ENCODE data around the gene DNAJC4. TPM values are rescaled to one million over a fixed set of nuclear protein-coding genes. Genes with fewer than 3 reads are reported as not detected.

Gene DNAJC4
- total RNA-seq, 1 experiment from 2014 or later = 57.1 TPM

- Histone ChIP-seq H3F3A (ENCODE audit: insufficient read depth, low read depth) (peaks cover 24% of the 10 kb centered on the region), H3K4me2 (peak overlapping the region; percentile 76), H3K36me3 (ENCODE audit: low read depth) (no peaks in the 10 kb centered on the region), H3K27ac (no peak overlapping the region), H3K4me3 (peak overlapping the region; percentile 81), H2AFZ (peak overlapping the region; percentile 80), H3K27me3 (ENCODE audit: insufficient read depth, low read depth) (no peaks in the 10 kb centered on the region), H3K79me2 (ENCODE audit: low read depth) (peaks cover 32% of the 10 kb centered on the region), H4K20me1 (ENCODE audit: insufficient read depth) (peaks cover 14% of the 10 kb centered on the region), H3K4me1 (replicated peaks; ENCODE audit: insufficient read depth) (peaks cover 35% of the 10 kb centered on the region), H3K9me2 (ENCODE audit: insufficient read depth) (no peaks in the 10 kb centered on the region), H3K9me3 (ENCODE audit: insufficient read depth, low read depth) (no peaks in the 10 kb centered on the region)
- intact Hi-C loops (cut with micrococcal nuclease; ENCODE audit: unreplicated experiment) = loop anchor here (1.0 to 5.0 kb wide), 2 partner anchors 9 to 44 kb away; partner anchors contain the start of gene STIP1
- TF ChIP-seq, protein P1, sequence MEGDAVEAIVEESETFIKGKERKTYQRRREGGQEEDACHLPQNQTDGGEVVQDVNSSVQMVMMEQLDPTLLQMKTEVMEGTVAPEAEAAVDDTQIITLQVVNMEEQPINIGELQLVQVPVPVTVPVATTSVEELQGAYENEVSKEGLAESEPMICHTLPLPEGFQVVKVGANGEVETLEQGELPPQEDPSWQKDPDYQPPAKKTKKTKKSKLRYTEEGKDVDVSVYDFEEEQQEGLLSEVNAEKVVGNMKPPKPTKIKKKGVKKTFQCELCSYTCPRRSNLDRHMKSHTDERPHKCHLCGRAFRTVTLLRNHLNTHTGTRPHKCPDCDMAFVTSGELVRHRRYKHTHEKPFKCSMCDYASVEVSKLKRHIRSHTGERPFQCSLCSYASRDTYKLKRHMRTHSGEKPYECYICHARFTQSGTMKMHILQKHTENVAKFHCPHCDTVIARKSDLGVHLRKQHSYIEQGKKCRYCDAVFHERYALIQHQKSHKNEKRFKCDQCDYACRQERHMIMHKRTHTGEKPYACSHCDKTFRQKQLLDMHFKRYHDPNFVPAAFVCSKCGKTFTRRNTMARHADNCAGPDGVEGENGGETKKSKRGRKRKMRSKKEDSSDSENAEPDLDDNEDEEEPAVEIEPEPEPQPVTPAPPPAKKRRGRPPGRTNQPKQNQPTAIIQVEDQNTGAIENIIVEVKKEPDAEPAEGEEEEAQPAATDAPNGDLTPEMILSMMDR (conservative IDR thresholded peaks at IDR 0.05) = no peak
- TF ChIP-seq EZH2 (IDR thresholded peaks at IDR 0.05; ENCODE audit: low read depth) = no peak
- ChIA-PET CTCF (interaction anchor here (0.5 kb wide), 1 partner anchor 71 kb away, joined by 8 read pairs; no protein-coding TSS in a partner anchor), POLR2A (ENCODE audit: unreplicated experiment) (no interaction called here)
- no peak for DNase-seq
- no TSS peak for BruUV-seq (replicated peaks)
These were observed 627 bp downstream of the DNAJC4 start for GRCh38 chr11:64230985-64231365.

GRCh38 chr11:64231546-64231945 lies 1.2 kb downstream of the DNAJC4 start:
- H3K9me2 ChIP-seq (ENCODE audit: insufficient read depth) = no peaks in the 10 kb centered on the region
- POLR2A ChIA-PET (ENCODE audit: unreplicated experiment) = interaction anchor here (0.6 kb wide), 1 partner anchor 21 kb away, joined by 3 read pairs; no protein-coding TSS in a partner anchor
- CTCF ChIA-PET = interaction anchor here (0.6 kb wide), 1 partner anchor 70 kb away, joined by 3 read pairs; no protein-coding TSS in a partner anchor
- H2AFZ ChIP-seq = no peak overlapping the region
- no peak for DNase-seq
- no TSS peak for BruUV-seq (replicated peaks)
- H4K20me1 ChIP-seq (ENCODE audit: insufficient read depth) = peaks cover 16% of the 10 kb centered on the region
- no peaks in the 10 kb centered on the region for H3K27me3 ChIP-seq (ENCODE audit: insufficient read depth, low read depth)
- H3K27ac ChIP-seq = no peak overlapping the region
- peak overlapping the region; percentile 76; the same call in 1 of the 2 replicates for H3K4me2 ChIP-seq
- peaks cover 32% of the 10 kb centered on the region for H3K79me2 ChIP-seq (ENCODE audit: low read depth)
- peaks cover 24% of the 10 kb centered on the region for H3F3A ChIP-seq (ENCODE audit: insufficient read depth, low read depth)
- H3K36me3 ChIP-seq (ENCODE audit: low read depth) = no peaks in the 10 kb centered on the region
- peaks cover 35% of the 10 kb centered on the region for H3K4me1 ChIP-seq (replicated peaks; ENCODE audit: insufficient read depth)
- no peaks in the 10 kb centered on the region for H3K9me3 ChIP-seq (ENCODE audit: insufficient read depth, low read depth)
- no peak overlapping the region for H3K4me3 ChIP-seq
- no peak for TF ChIP-seq EZH2 (IDR thresholded peaks at IDR 0.05; ENCODE audit: low read depth)
- TF ChIP-seq, protein P1 (conservative IDR thresholded peaks at IDR 0.05) = no peak
- intact Hi-C loops (cut with micrococcal nuclease; ENCODE audit: unreplicated experiment) = loop anchor here (5.0 kb wide), 1 partner anchor 44 kb away; the partner anchor contains the start of gene STIP1

GRCh38 chr11:64232182-64232966 lies 2.0 kb downstream of the DNAJC4 start:
- H3K9me2 ChIP-seq (ENCODE audit: insufficient read depth) = no peaks in the 10 kb centered on the region
- intact Hi-C loops (cut with micrococcal nuclease; ENCODE audit: unreplicated experiment) = loop anchor here (5.0 kb wide), 1 partner anchor 45 kb away; the partner anchor contains the start of gene STIP1
- peaks cover 24% of the 10 kb centered on the region for H3F3A ChIP-seq (ENCODE audit: insufficient read depth, low read depth)
- H3K36me3 ChIP-seq (ENCODE audit: low read depth) = no peaks in the 10 kb centered on the region; the same call in 1 of the 2 replicates
- no peak overlapping the region for H3K4me2 ChIP-seq
- no peak overlapping the region for H3K4me3 ChIP-seq
- H3K9me3 ChIP-seq (ENCODE audit: insufficient read depth, low read depth) = no peaks in the 10 kb centered on the region
- H3K79me2 ChIP-seq (ENCODE audit: low read depth) = peaks cover 23% of the 10 kb centered on the region
- H4K20me1 ChIP-seq (ENCODE audit: insufficient read depth) = peaks cover 15% of the 10 kb centered on the region
- CTCF ChIA-PET = interaction anchor here (0.6 kb wide), 1 partner anchor 69 kb away, joined by 3 read pairs; no protein-coding TSS in a partner anchor
- H3K27me3 ChIP-seq (ENCODE audit: insufficient read depth, low read depth) = no peaks in the 10 kb centered on the region
- H2AFZ ChIP-seq = no peak overlapping the region
- no TSS peak for BruUV-seq (replicated peaks)
- POLR2A ChIA-PET (ENCODE audit: unreplicated experiment) = interaction anchor here (0.5 to 0.7 kb wide), 3 partner anchors 9 to 99 kb away, joined by 3 read pairs; partner anchors contain the start of gene FKBP2
- H3K4me1 ChIP-seq (replicated peaks; ENCODE audit: insufficient read depth) = peaks cover 31% of the 10 kb centered on the region
- no peak for TF ChIP-seq EZH2 (IDR thresholded peaks at IDR 0.05; ENCODE audit: low read depth)
- no peak overlapping the region for H3K27ac ChIP-seq
- DNase-seq = no peak

Data from PC-9 (cell line).